ENCODE data around the gene GCLC.

Gene GCLC

DNA sequence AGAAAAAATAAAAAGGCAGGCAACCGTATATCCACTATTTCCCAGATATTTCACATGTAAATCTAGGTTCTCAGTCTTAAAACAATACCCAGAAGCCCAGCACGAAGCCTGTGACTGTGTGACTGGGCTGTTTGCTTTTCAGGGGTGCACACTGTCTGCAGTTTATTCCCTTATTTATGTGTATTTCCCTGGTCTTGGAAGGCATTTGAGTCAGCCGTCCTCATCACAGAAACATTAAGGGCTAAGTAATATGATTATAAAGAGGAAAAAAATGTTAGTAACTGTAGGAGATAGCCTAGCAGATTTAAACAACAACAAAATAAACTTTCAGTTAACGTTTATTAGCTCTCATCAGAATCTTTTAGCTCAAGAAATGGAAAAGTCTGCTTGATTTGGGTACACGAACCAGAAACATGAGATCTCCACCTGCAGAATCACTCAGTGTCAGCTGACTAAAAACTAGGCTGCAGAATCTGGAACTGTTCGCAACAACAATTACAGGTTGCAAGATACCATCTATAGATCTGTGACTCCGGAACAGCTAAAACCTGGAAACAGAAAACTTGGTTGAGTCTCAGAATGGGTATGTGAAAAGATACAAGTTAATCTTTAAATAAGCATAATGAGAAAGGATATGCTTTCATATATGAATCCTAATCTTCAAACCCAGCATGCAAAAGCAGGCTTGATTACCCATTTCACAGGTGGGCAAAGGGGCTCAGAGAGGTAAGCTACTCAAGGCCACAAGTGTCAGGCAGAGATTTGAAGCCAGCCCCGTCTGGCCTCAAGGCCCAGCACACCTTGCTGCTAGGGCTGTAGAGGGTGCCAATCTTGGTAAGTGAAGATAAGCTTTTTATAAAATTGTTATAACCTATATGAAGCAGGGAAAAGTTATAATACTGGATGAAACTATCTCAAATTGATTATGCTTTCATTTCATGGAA lies 21.1 kb downstream of the GCLC start:
- no peak for DNase-seq

DNA sequence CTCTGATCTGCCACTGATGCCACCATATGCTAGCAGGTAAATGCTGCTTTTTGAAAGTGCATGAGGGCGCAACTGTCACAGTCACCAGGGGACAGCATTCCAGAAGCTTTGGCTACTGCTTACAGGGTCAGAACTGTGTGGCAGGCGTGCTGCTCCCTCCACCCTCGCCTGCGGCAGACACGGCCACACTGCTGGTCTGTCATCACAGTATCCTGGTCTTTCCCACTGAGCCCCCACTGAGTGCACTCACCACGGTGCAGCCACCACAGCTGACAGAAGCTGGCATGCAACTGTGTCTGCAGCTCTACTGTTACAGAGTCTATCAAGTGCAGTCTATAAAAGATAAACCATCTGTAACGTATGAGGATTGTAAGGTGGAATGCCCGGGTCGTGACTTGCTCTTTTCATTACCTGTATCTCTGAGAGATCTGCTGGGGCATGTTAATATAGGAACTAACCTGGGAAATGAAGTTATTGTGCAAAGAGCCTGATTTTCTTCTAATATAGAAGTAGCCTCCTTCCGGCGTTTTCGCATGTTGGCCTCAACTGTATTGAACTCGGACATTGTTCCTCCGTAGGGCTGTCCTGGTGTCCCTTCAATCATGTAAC lies 24.5 kb downstream of the GCLC start:
- no peak for DNase-seq

DNA sequence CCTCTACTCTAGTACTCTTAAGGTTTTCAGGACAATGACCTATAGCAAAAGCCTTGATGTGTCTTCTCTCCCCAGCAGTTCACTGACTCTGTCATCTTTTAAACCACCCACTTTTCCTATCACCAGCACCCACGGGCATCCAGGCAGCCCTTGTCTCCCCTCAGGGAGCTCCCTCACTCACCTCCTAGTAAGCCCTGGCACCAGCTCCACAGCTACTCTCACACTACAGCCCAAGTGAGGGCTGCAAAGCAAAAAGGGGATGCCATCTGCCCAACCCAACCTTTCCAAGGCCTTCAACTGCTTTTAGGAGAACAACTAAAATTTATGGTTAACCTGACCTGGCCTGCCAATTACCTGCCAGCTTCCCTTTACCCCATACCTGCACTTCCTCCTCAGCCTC lies 26.0 kb downstream of the GCLC start:
- no peak for DNase-seq

DNA sequence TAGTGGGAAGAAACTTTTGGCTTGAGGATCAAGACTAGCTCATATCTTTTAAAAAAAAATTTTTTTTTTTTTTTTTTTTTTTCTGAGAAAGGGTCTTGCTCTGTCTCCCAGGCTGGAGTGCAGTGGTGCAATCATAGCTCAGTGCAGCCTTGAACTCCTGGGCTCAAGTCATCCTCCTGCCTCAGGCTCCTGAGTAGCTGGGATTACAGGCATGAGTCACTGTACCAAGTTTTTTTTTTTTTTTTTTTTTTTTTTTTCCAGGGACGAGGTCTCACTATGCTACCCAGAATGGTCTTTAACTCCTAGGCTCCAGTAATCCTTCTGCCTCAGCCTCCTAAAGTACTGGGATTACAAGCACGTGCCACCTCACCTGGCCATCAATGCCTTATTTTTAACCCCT lies 27.9 kb downstream of the GCLC start:
- no peak for DNase-seq

GRCh38 chr6:53514677-53515076 lies 30.2 kb downstream of the GCLC start:
- DNase-seq = no peak

DNA sequence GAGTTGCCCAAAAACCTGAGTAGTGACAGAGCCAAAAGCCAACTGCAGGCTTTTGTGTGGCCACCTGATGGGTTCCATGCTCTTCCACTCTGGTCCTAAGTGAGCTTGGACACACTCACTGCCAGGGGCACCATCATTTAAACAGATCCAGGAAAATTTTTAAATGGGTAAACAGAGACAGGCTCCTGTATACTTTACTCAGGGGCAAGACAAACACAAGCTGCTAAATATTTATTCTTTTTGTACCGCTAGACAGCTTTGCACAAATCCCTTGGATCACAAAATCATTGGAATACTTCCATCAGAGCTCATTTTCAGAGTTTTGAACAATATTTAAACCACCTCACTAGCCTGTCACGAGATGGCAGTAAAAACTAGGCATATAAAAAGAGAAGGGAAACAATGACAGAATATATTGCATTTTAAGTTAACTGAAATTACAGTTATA lies 31.4 kb downstream of the GCLC start:
- no peak for DNase-seq

DNA sequence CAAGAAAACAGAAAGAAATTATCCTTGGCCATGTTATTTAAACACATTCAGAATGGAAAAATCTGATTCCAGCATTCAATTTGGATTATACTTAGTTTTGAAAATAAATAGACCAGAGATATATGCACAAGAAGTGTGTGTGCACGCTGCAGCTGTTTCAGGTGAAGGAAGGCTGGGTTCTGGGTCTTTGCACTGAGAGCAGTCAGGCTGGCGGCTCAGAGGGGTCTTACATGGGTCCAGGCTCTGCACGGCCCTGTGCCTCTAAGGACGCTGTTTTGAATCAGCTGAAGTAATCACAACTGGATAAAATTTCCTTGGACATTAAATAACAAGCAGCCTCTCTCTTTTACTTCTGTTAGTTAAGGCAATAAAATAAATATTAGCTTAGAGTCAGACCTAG lies 31.8 kb downstream of the GCLC start:
- no peak for DNase-seq

- DNase-seq = no peak
Measured at GRCh38 chr6:53512626-53513025, 32.3 kb downstream of the GCLC start.

- DNase-seq = no peak
Measured at GRCh38 chr6:53510746-53511145, 34.2 kb downstream of the GCLC start.

- DNase-seq = no peak
Measured at GRCh38 chr6:53506872-53507271, 38.0 kb downstream of the GCLC start.

DNA sequence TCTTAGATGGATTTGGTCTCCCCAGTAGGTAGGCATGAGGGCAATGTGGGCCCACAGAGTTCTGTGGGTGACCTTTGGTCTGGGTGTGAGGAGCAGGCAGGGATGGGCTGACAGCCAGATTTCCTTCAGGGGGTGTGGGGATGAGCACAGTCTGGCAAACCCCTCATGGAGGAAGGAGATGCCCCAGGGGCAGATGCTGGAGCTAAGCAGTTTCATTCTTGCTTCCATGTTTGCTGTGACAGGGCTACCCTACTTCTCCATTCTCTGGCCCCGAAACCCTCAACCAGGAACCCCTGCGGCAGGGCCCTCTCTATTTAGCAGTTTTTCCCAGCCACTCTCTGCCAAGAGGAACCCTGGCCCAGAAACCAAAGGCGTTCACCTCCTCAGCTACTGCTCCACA lies 40.4 kb downstream of the GCLC start:
- DNase-seq = no peak

GRCh38 chr6:53503060-53503459 lies 41.8 kb downstream of the GCLC start:
- DNase-seq = no peak

DNA sequence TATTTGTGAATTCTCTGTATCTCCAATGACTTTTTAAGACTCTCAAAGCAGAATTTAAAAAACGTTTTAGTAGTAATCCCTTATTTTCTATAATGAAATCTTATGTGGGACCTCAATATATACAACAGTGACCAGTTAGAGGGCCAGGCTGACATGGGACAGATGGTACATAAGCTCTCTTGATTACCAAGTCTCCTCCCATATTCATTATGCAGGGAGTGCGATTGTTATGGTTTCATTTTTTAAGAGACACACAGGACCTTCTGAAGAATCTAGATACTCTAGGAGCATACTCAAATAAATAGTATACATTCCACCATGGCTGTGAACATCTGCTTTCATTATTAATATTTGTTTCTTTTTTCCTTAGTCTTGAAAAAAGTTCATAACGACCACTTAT lies 43.5 kb downstream of the GCLC start:
- no peak for DNase-seq

DNA sequence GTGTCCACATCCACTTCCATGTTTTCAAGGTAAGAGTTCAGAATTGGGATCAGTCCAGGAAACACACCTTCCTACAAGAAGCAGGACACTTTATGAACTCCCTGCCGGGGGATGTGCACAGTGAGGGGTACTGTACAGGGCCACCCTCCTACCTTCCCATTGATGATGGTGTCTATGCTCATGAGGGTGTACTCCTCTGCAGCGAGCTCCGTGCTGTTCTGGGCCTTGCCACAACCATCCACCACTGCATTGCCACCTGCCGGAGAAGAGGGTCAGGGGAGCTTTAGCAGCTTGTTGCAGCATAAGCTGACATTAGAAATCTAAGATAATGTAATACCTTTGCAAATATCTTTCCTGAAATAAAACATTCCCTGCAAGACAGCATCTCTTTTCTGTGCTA lies 44.8 kb downstream of the GCLC start:
- no peak for DNase-seq

- no peak for DNase-seq
Measured at GRCh38 chr6:53499094-53499493, 45.8 kb downstream of the GCLC start.

DNA sequence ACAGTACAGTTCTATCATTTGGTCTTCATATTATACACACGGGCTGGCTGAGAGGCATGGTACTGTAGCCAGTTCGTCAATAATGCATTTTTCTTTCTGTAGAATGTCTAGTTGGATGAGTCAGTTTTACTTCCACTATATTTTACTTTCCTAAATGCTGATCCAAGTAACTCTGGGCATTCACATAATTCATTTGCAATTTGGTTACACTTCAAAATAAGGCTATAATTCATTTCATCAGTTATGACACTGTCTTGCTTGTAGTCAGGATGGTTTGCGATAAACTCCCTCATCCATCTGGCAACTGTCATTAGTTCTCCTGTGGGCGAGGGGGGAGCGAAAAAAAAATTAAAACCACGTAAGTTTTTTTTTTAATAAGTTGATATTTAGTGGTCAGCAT lies 46.3 kb downstream of the GCLC start:
- DNase-seq = no peak

- DNase-seq = no peak
Measured at GRCh38 chr6:53497905-53498304, 47.0 kb downstream of the GCLC start.

GRCh38 chr6:53496797-53497375 lies 48.0 kb downstream of the GCLC start:
- DNase-seq = no peak

DNA sequence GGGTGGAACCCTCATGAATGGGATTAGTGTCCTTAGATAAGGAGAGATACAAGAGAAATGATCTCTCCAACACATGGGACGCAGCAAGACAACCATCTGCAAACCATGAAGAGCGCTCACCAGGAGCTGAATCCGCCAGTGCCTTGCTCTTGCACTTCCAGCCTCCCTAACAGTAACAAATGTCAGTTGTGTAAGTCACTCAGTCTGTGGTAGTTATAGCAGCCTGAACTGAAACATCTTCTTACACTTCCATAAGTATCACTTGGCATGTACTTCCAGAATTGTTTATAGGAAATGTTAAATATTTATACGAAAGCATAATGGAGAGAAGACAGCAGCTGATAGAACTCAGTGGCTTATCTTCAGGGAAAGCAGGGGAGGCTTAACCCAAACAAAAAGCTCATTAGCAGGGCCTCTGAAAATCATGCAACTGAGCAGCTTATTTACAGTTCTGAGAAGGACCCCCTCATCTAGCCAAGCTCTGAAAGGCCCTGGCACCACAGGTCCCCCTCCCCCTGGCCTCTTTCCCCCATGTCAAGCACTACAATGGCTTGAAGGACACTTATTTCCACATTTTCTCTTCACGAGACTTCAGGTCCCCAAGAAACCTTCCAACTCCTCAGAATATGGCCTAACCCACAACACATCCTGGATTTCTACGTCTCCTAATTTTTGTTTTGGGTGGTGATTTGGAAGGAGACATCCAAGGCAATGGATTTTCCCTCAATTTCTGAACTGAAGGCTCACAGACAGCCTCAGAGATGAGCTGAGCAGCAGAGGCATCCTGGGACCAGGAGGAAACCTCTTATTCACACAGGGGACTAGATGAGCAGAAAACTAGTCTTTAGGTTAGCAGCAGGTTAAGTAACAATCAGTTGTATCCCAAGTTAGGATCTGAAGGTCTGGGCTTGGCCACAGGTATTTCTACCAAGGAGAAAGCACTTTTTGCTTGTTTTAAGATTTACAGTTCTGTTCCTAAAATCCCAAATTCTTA lies 49.1 kb downstream of the GCLC start:
- no peak for DNase-seq

DNA sequence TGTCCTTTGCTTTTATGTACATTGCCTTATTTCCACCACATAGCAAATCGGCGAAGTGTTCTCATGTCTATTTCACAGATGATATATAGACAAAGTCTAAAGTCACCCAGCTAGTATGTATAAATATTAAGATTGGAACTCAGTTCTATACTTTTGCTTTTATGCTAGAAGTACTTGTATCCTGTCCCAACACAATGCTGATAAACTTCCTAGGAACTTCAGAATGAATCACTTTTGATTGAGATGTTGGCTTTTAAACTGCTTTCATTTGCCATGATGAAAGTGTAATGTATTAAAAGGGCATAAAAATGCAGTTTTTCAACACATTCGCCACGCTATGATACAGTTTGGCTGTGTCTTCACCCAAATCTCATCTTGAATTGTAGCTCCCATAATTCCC lies 50.8 kb downstream of the GCLC start:
- no peak for DNase-seq

DNA sequence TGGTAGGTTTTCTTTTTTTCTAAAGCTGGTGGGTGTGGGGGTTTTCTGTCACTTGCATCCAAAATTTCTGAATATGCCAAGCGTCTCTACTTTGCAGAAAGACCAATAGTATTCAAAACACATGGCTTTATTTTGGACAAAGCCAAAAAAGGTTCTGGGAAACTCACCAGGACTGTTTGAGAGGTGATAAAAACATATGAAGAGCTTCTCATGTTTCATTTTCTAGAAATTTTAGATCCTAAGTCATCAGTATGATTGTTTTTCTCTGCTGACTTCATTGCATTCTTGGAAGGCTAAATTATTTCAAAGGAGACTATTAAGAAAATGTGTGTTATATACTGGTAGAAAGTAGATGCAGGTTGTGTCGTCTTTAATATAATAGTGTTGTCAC lies 51.3 kb downstream of the GCLC start:
- no peak for DNase-seq

DNA sequence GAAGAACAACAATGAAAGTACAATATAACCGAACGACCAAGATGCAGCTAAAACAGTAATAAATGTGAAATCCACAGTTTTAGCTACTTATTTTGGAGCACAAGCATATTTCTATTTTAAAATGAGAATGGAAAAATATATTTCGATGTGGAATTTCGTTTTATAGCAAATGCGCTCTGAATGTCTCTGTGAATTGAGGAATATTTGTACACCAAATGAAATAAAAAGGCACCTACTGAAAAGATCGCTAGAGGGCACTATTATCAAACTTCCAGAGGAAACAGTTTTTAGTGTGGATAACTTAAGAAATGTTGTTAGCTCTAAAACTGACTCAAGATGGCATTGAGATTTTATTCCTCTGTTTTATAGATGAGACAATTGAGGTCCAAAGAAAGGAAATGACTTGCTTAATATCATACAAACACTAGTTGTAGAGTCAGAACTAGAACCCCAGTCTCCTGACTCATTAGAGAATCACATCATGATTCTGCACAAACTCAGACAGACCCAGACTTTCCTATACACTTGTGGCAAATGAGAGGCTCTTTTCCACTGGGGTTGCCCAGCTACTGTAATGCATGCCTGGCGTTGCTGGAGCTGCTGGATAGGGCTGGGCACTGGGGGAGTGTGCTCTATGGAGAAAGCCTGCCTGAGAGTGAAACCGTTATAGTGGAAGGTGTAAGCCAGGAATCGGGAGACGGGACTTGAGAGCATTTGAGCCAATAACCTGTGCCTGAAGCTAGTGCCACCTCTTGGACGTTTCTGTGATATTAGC lies 51.9 kb downstream of the GCLC start:
- peak; percentile 55 for DNase-seq
